H1 (cell line): ENCODE data around the gene USP50. TPM values are rescaled to one million over a fixed set of nuclear protein-coding genes. Genes with fewer than 3 reads are reported as not detected.

ENCODE experiments used
- CHD2 ChIP-seq: IDR thresholded peaks from 2 replicates; pipeline ENCODE4 v1.6.1; 2012; ENCODE audit warnings: low read length, improper control_type of control experiment
- HDAC2 ChIP-seq, 2 experiments: fragments of 300-600 bp in 1 of 2; sonication (generic) in 1 of 2; IDR thresholded peaks; 2 replicates each; pipeline ENCODE4 v1.6.1; 2011 to 2012; ENCODE audit warnings: low read depth in 2 of 2, low read length in 2 of 2, mild to moderate bottlenecking in 2 of 2, moderate library complexity in 2 of 2, borderline replicate concordance in 1 of 2, inconsistent platforms in 1 of 2
- POU5F1 ChIP-seq: IDR thresholded peaks from 2 replicates; pipeline ENCODE4 v1.6.1; 2011; ENCODE audit warnings: low read depth, mild to moderate bottlenecking, low read length, moderate library complexity
- RNF2 ChIP-seq: fragments of 200-900, 300-1000 bp; sonication (generic); IDR thresholded peaks from 2 replicates; pipeline ENCODE4 v1.7.1; 2016; ENCODE audit warnings: borderline replicate concordance, low read depth, mild to moderate bottlenecking, antibody characterized with exemption, low read length; ENCODE audit not compliant: poor library complexity, severe bottlenecking; ENCODE audit errors: missing control alignments
- SRF ChIP-seq: IDR thresholded peaks from 2 replicates; pipeline ENCODE4 v1.6.1; 2011; ENCODE audit warnings: mild to moderate bottlenecking, low read depth, low read length, moderate library complexity
- polyA plus RNA-seq, 7 experiments: library from polyadenylated mRNA; depleted of rRNA in 3 of 7; stranded (reverse) in 5 of 7; unstranded in 2 of 7; fragments of >200 nt in 5 of 7; fragments of 200-250 nt in 2 of 7; gene quantifications; 1 replicate in 5 of 7; 2 replicates in 1 of 7; 4 replicates in 1 of 7; pipeline versions ENCODE4 v1.2.1 to v1.2.3, GENCODE V29; 2011 to 2013; ENCODE audit warnings: missing spikeins in 2 of 7, mixed read lengths in 2 of 7
- total RNA-seq: library from RNA; stranded (reverse); fragmentation: NEBNext Ultra II Directional; extraction: Animal tissue kit (Norgen Biotek cat#: 25700); gene quantifications from 2 replicates; pipeline ENCODE4 v1.2.1, GENCODE V29; 2021

USP50 gene
- total and polyA plus RNA-seq, 2 of the 8 experiments (the other 6 are each of a cell fraction or from before 2014, with no cell fraction given) = not detected

DNA sequence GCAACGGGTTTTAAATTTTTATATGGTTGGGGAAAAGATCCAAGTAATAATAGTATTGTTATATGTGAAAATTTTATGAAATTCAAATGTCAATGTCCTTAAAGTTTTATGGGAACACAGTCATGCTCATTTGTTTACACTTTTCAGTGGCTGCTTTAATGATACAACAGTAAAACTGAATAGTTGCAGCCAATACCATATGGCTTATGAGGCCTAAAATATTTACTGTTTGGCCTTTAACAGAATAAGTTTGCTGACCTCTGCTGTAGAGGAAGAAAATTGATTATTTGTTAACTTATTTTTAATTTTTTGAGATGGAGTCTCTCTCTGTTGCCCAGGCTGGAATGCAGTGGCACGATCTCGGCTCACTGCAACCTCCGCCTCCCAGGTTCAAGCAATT is 44.7 kb downstream of the USP50 start (continued):
- TF ChIP-seq SRF (no peak), HDAC2 (IDR thresholded peaks at IDR 0.05; ENCODE audit: borderline replicate concordance in 1 of 2, low read depth in 2 of 2, low read length in 2 of 2) (no peak), POU5F1 (no peak), CHD2 (no peak), RNF2 (no peak)
